Stomach (tissue), 9 donors: Measurements from ENCODE around the gene KIR2DL1. TPM values are rescaled to one million over a fixed set of nuclear protein-coding genes. Genes with fewer than 3 reads are reported as not detected.

Experiments used
- DNase-seq, 2 donors: peaks; one replicate each; pipeline versions ENCODE4 v3.0.0 to v3.0.0-alpha.2; 2013 to 2019
- H3K27ac ChIP-seq, 5 donors: fragments of 200-600 bp in 4 of 5; sonication (generic) in 4 of 5; one replicate each; pipeline ENCODE4 v1.5.1; 2013 to 2019; ENCODE audit warnings: mild to moderate bottlenecking in 1 of 5, moderate library complexity in 1 of 5
- H3K27me3 ChIP-seq, 3 donors: fragments of 200-600 bp; sonication (generic); one replicate each; pipeline ENCODE4 v1.5.1; 2017 to 2019; ENCODE audit warnings: mixed run types in 1 of 3
- H3K36me3 ChIP-seq, 4 donors: fragments of 200-600 bp; sonication (generic); 1 replicate in 3 of 4; 2 replicates in 1 of 4; pipeline ENCODE4 v1.5.1; 2016 to 2019
- H3K4me1 ChIP-seq, 4 donors: fragments of 200-600 bp; sonication (generic); one replicate each; pipeline ENCODE4 v1.5.1; 2016 to 2019
- H3K4me3 ChIP-seq, 4 donors: fragments of 200-600 bp; sonication (generic) in 3 of 4; one replicate each; pipeline ENCODE4 v1.5.1; 2016 to 2019; ENCODE audit warnings: mild to moderate bottlenecking in 1 of 4
- H3K9me3 ChIP-seq, 4 donors: fragments of 200-600 bp; sonication (generic); one replicate each; pipeline ENCODE4 v1.5.1; 2016 to 2019
- CTCF ChIP-seq, 7 experiments: fragments of 450-650 bp in 4 of 7; fragments of 200-600 bp in 3 of 7; sonication (generic) in 3 of 7; IDR thresholded peaks; one replicate each; pipeline ENCODE4 v1.5.1; 2016 to 2019; ENCODE audit warnings: antibody characterized with exemption in 7 of 7, control low read depth in 2 of 7, mild to moderate bottlenecking in 1 of 7
- EP300 ChIP-seq: sonication (generic); formaldehyde crosslinking; IDR thresholded peaks from one replicate; pipeline ENCODE4 v1.6.1; 2017; ENCODE audit warnings: antibody characterized with exemption
- POLR2A ChIP-seq, 4 donors: fragments of 450-650 bp; IDR thresholded peaks; one replicate each; pipeline ENCODE4 v1.6.1; 2016; ENCODE audit warnings: antibody characterized with exemption in 4 of 4, control low read depth in 2 of 4, mild to moderate bottlenecking in 1 of 4, moderate library complexity in 1 of 4
- POLR2AphosphoS5 ChIP-seq, 3 donors: sonication (generic); formaldehyde crosslinking; IDR thresholded peaks; one replicate each; pipeline ENCODE4 v1.6.1; 2016; ENCODE audit warnings: antibody characterized with exemption in 3 of 3
- WGBS, 5 donors: extraction: QIAGEN DNeasy Blood & Tissue Kit in 3 of 5; methylation state at CpG; one replicate each; pipeline versions ENCODE4 v1.1.5 to v1.1.7; 2013 to 2018; 5-methylcytosine and 5-hydroxymethylcytosine counted together
- intact Hi-C: fragments of 100-400 bp; cut with DNase I; formaldehyde crosslinking; loops from one replicate; pipeline ENCODE4 v1.15.1; 2023; ENCODE audit warnings: low total_unique reads
- polyA plus RNA-seq, 3 donors: library from polyadenylated mRNA; stranded (reverse); fragments of 200-250 nt; gene quantifications; one replicate each; pipeline ENCODE4 v1.2.3, GENCODE V29; 2013
- total RNA-seq, 5 donors: library from RNA; depleted of rRNA; stranded (reverse); fragments of >200 nt; gene quantifications; one replicate each; pipeline versions ENCODE4 v1.1.0 to v1.2.3, GENCODE V29; 2014 to 2016
- donor health status: healthy with polysubstance abuse.
- donor health status: Bipolar disorder and iron deficiency.
- donor health status: healthy.

Gene KIR2DL1
- total and polyA plus RNA-seq, 8 donors, result not detected

GRCh38 chr19:54790711-54791110 is 21.1 kb downstream of the KIR2DL1 start:
- TF ChIP-seq CTCF (IDR thresholded peaks at IDR 0.05), result no peak
- TF ChIP-seq POLR2A (IDR thresholded peaks at IDR 0.05), result no peak
- no peak for TF ChIP-seq EP300
- TF ChIP-seq POLR2AphosphoS5 (IDR thresholded peaks at IDR 0.05), result no peak
- no peak for DNase-seq
- 61 to 76% (median 64%) methylated on average over 3 to 5 of the region's 5 CpGs for WGBS, 5 donors

GRCh38 chr19:54791476-54791875 is 21.9 kb downstream of the KIR2DL1 start:
- H3K4me3 ChIP-seq, result no peak overlapping the region
- DNase-seq, result no peak
- peaks cover 0 to 10% (median 0%) of the 10 kb centered on the region in 3 donors for H3K27me3 ChIP-seq
- no peak for TF ChIP-seq EP300
- no peak for TF ChIP-seq CTCF (IDR thresholded peaks at IDR 0.05)
- TF ChIP-seq POLR2AphosphoS5 (IDR thresholded peaks at IDR 0.05), result no peak
- no peak for TF ChIP-seq POLR2A (IDR thresholded peaks at IDR 0.05)
- no peaks in the 10 kb centered on the region for H3K4me1 ChIP-seq
- no peaks in the 10 kb centered on the region for H3K9me3 ChIP-seq
- H3K36me3 ChIP-seq, result no peaks in the 10 kb centered on the region
- 70 to 83% (median 78%) methylated on average over 6 of the region's 6 CpGs for WGBS, 5 donors
- intact Hi-C loops, result no loop called here
- no peak overlapping the region for H3K27ac ChIP-seq

More at GRCh38 chr19:54790711-54791110, 21.1 kb downstream of the KIR2DL1 start:
- Histone ChIP-seq H3K9me3 (no peaks in the 10 kb centered on the region), H3K4me1 (no peaks in the 10 kb centered on the region), H3K27ac (no peak overlapping the region), H3K4me3 (no peak overlapping the region), H3K27me3 (peaks cover 0 to 8% (median 0%) of the 10 kb centered on the region in 3 donors), H3K36me3 (no peaks in the 10 kb centered on the region)
- intact Hi-C loops, result no loop called here

- peak overlapping the region in 2 of 4 donors; percentile 12 to 22 for H3K4me3 ChIP-seq
- H3K4me1 ChIP-seq, result no peaks in the 10 kb centered on the region
- TF ChIP-seq EP300 (no peak), POLR2AphosphoS5 (IDR thresholded peaks at IDR 0.05) (no peak), CTCF (IDR thresholded peaks at IDR 0.05) (no peak), POLR2A (IDR thresholded peaks at IDR 0.05) (no peak)
- DNase-seq, result no peak
- no peaks in the 10 kb centered on the region for H3K36me3 ChIP-seq
- intact Hi-C loops, result no loop called here
- H3K27me3 ChIP-seq, result peaks cover 0 to 10% (median 0%) of the 10 kb centered on the region in 3 donors
- H3K27ac ChIP-seq, result peak overlapping the region in 2 of 5 donors; percentile 22 to 34
- WGBS, 5 donors, result 54 to 61% (median 59%) methylated on average over 8 of the region's 8 CpGs
- H3K9me3 ChIP-seq, result no peaks in the 10 kb centered on the region
Measured at GRCh38 chr19:54792814-54793213, 23.2 kb downstream of the KIR2DL1 start.

GRCh38 chr19:54795758-54796157 is 26.2 kb downstream of the KIR2DL1 start:
- H3K27me3 ChIP-seq, result peaks cover 0 to 11% (median 0%) of the 10 kb centered on the region in 3 donors
- no peaks in the 10 kb centered on the region for H3K9me3 ChIP-seq
- 37 to 57% (median 52%) methylated on average over 1 of the region's 1 CpG for WGBS, 5 donors
- no peak for DNase-seq
- TF ChIP-seq POLR2A (IDR thresholded peaks at IDR 0.05) (no peak), EP300 (no peak), POLR2AphosphoS5 (IDR thresholded peaks at IDR 0.05) (no peak), CTCF (IDR thresholded peaks at IDR 0.05) (no peak)
- H3K4me3 ChIP-seq, result no peak overlapping the region
- H3K4me1 ChIP-seq, result no peaks in the 10 kb centered on the region
- H3K27ac ChIP-seq, result no peak overlapping the region
- intact Hi-C loops, result no loop called here
- H3K36me3 ChIP-seq, result no peaks in the 10 kb centered on the region
